Amniotic epithelial cell (primary cell): ENCODE results near the gene UGT1A7.

Experiments
- DNase-seq: peaks from one replicate; pipeline ENCODE4 v3.0.0-alpha.2; 2010; ENCODE audit warnings: low read depth

Gene UGT1A7

DNA sequence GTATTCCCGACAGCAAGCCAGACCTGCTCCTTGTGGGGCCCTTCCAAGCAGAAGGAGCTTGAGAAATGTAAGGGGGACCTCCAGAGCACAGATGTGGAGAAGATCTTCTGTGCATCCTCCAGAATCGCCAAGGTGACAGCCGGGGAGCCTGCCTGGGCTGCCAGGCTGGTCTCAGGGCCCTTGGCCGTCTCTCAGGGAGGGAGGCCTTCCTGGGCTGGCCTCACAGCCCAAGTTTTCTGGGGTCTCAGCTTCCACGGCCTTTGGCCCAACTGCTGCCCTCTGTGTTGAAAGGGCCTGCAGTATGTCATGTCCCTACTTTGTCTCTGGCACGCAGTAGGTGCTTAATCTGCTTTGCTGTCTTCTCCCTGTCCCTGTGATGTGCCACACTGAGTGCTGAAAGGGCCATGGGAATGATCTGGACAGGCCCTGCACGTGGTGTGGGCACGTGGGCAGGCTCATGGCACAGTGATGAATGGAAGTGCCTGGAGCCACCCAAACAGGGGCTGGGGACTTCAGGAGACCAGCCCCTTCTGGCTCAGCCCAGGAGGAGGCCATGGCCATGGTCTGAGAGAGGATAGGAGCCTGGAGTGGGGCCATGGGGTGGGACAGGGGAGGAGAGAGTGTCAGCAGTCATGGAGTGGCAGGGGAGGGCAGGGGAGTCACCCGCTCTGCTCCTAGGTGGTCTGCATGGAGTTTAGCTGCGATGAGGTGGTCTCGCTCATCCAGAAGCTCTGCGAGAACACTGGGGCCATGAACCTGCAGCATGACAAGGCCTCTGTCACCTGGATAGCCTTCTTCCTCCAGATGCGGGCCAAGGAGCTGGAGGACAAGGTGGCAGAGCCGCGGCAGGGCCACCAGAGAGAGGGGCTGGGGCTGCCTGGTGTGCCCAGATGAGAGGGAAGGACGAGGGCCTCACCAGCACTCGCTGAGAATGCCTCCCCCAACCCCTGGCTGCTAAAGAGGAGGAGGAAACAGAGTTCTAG, 137.2 kb downstream of the UGT1A7 start:
- no peak for DNase-seq

DNA sequence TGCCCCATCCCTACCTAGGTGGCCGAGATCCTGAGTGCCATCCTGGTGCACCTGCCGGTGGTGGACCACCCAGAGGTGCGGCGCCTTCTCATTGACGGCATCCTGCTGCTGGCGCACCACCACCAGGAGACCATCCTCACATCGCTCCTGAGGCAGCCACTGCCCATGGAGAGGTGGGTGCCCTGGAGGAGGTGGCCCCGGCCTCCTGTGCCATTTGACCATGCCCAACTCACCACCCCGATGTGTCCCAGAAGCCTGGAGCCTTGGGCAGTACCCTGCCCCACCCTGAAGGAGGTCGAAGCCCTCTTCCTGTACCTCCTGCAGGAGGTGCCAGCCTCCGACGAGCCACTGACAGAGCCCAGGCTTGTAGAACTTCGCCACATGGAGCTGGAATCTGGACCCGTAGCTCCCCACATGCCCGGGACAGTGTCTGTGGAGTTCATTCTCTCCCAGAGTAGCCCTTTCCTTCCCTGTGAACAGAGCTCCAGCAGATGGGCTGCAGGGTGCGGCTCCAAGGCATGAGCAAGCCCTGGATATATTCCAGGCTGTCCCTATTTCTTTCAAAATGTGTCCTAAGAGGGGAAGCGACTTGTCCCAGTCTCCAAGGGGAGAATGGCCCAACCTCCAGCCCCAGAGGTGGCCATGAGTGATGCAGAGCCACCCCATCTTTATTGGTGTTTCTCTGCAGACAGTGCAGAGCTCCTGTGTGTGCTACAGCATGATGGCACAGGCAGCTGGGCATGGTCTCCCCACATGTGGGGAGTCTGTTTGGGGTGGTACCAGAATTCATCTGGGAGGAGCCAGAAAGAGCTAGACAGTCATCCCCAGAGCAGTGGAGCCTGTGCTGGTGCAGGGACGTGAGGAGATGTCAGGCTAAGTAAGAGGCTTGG, 138.4 kb downstream of the UGT1A7 start:
- DNase-seq = no peak

DNA sequence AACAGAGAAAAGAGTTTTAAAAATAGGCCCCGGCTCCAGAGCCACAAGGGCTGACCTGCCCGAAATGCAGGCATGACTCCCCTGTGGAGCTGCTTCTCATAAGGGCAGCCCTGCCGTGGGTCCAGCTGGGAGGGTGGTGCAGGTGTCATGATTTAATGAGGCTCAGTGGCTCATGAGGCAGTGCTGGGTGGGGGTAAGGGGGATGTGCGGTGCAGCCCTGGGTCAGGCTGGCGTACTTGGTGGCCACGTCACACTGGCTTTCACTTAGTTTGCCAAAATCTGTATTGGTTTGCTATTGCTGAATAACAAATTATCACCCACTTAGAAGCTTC, 139.0 kb downstream of the UGT1A7 start:
- no peak for DNase-seq

DNA sequence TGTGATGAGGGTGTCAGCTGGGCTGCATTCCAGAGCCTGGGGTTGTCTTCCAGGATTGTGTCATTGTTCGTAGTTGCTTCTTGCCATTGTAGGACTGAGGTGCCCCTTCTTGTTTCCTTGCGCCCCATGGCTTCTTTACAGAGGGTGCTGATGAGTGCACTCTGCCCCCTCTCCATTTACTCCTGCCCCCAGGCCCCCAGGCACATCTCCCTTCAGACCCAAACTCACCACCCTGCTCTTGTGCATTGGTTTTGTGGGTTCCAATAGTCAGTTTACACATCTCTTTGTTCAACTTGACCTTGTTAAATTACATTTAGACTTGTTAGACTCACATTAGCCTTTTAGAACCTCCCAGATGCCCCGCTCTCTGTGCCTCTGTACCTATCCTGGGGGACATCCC, 139.5 kb downstream of the UGT1A7 start:
- no peak for DNase-seq

DNA sequence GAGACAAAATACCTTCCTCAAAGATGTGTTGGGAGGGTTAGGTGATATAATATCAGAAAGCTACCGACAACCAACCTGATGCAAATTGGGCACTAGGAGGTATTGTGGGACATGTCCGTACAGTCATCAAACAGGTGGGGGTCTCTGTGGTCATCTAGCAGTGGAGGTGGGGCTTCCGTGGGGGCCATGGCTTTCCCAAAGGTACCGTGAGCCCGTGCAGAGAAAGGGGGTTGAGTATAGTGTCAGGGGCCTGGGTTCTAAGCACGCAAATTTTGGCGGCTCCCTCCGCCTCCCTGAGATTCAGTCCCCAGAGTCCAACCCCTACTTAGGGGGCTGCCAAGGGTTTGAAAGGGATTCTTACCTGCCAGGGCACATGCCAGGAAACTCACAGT, 140.0 kb downstream of the UGT1A7 start:
- DNase-seq = no peak

DNA sequence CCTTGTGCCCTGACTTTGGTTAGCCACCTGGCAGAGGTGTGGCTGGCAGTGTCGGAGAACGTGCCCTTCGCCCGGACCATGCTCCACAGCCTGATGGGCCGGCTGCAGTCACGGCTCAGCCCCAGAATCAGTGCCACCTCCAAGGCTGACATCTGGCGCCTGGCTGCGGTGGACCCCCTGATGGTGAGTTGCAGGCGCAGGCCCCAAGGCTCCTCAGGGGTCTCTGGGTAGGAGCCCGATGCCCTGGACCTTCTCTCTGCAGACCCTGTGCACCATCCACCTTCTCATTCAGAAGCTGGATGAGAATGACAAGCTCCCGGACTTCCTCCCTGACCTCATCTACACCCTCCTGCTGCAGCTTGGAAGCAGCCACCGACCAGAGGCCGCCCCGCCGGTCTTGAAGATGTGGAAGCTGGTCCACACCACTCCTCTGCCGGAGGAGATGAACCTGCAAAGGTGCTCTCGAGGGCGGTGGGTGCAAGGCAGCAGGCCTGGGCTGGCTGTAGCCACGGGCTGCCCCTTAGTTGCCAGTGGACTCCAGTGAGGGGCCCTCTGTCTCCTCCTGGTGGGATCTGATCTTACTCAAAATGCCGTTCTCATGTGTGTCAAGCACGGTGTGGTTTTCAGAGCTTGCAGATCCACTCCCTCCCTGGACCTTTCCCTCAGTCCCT, 140.5 kb downstream of the UGT1A7 start:
- no peak for DNase-seq
